Measurements from ENCODE around the gene SMIM33.
"Not testable (repeated sequence)": the region's sequence is repeated elsewhere in the genome, so short reads cannot be mapped to it uniquely, and the experiment has no call there.

SMIM33 gene

DNA sequence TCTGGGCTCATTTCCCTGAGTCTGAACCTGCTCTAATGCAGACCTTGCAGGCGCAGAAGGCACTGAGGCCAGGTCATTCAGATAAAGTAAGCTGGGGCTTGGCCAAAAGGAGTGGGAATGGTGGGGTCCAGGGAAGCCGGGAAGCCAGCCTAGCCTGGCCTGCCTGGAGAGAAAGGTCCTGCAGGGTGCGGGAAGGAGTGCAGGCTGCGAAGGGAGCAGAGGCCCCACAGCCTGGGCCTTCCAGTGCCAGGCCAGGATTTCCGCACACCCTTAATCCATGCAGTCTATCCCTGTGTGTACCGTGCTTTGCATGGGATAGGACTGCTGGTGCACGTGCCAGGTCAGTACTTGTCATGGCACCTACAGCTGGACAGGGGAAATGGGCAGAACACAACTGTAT, 15.4 kb downstream of the SMIM33 start:
- no peak for DNase-seq

GRCh38 chr5:139488260-139488659, 17.5 kb downstream of the SMIM33 start:
- peak; percentile 27 for DNase-seq

DNA sequence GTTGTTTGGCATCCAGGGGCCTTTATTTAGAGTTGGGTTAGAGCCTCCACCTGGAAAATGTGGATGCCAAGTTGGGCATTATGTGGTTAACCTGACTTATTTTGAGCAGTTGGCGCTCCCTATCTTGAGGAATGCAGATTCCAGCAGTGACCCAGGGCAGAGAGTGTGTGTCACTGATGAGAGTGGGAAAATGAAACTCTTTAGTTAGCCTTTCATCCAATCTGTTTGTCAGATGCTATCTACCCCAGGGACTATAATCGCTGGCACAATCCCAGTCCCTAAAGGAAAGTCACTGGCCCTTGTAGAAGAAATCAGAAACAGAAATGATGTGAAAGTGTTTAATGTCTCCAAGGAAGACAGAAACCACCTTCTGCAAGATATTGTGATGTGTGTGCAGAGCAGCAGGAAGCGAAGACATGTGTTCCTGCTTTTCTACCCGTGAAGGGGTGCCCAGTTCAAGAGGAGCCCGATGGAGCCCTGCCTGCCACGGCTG, 21.9 kb downstream of the SMIM33 start:
- no peak for DNase-seq

DNA sequence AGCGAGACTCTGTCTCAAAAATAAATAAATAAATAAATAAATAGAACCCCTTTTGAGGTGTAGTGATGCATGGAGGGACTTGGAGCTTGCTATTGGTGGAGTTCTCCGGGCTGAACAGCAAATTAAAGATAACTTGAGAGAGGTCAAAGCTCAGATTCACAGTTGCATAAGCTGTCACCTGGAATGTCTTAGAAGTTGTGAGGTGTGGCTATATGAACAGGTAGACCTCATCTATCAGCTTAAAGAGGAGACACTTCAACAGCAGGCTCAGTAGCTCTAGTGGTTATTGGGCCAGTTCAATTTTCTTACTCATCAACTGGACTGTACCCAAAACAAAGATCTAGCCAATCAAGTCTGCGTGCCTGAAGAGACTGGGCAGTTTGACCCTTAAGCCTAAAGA, 23.5 kb downstream of the SMIM33 start:
- no peak for DNase-seq

DNA sequence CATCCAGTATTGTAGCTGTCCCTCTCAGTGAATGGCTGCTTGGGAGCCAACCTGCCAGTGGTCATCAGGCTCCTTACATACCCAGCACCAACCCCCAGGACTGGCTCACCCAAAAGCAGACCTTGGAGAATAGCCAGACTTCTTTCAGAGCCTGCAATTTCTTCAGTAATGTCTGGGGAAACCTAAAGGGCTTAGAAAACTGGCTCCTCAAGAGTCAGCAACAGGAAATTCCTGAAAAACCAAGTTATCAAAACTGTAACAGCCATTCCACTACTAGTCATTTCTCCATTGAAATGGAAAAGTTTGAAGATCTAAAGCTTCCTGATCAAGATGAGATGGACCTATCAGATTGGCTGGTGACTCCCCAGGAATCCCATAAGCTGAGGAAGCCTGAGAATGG, 24.0 kb downstream of the SMIM33 start:
- DNase-seq = no peak

- DNase-seq = no peak
Observed at GRCh38 chr5:139495638-139496435, 25.0 kb downstream of the SMIM33 start.

DNA sequence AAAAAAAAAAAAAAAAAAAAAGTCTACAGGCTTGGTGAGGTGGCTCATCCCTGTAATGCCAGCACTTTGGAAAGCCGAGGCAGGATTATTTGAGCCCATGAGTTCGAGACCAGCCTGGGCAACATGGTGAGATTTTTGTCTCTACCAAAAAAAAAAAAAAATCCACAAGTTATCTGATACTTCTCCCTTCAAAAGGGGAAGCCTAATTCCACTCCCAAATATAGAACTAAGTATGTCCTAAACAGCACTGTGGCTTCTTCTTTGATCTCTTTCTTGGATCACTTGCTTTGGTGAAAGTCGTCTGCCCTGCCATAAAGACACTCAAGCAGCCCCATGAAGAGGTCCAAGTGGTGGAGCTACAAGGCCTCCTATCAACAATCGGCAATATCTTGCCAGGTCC, 30.6 kb downstream of the SMIM33 start:
- DNase-seq = no peak

DNA sequence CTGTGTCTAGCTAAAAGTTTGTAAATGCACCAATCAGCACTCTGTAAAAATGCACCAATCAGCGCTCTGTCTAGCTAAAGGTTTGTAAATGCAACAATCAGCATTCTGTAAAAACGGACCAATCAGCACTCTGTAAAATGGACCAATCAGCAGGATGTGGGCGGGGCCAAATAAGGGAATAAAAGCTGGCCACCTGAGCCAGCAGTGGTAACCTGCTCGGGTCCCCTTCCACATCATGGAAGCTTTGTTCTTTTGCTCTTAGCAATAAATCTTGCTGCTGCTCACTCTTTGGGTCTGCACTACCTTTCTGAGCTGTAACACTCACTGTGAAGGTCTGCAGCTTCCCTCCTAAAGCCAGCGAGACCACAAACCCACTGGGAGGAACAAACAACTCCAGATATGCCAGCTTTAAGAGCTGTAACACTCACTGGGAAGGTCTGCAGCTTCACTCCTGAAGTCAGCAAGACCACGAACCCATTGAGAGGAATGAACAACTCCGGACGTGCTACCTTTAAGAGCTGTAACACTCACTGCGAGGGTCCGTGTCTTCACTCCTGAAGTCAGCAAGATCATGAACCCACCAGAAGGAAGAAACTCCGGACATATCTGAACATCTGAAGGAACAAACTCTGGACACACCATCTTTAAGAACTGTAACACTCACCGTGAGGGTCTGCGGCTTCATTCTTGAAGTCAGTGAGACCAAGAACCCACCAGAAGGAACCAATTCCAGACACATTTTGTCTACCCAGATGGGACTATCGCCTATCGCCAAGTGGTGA, 32.4 kb downstream of the SMIM33 start:
- DNase-seq = not testable (repeated sequence)

GRCh38 chr5:139503879-139504278, 33.1 kb downstream of the SMIM33 start:
- not testable (repeated sequence) for DNase-seq

DNA sequence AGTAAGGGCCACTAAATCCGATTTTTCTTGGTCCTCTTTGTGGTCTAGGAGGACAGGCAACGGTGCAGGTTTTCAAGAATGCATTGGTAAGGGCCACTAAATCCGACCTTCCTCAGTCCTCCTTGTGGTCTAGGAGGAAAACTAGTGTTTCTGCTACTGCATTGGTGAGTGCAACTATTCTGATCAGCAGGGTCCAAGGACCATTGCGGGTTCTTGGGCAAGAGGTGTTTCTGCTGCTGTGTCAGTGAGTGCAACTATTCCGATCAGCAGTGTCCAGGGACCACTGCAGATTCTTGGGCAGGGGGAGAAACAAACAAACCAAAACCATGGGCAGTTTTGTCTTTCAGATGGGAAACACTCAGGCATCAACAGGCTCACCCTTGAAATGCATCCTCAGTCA, 33.9 kb downstream of the SMIM33 start:
- not testable (repeated sequence) for DNase-seq

- no peak for DNase-seq
Observed at GRCh38 chr5:139512786-139513390, 42.1 kb downstream of the SMIM33 start.

DNA sequence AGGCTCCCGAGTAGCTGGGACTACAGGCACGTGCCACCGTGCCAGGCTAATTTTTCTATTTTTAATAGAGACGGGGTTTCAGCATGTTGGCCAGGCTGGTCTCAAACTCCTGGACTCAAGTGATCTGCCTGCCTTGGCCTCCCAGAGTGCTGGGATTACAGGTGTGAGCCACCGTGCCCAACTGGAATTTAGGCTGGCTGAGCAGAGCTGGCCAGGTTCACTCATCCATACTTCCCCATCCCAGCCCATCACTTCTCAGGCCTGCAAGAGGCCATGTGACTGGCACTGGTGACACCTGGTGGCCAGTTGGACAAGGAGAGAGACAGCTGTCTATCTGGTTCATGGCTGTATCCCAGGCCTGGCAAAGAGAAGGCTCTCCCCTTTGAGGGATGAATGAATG, 42.6 kb downstream of the SMIM33 start:
- peak; percentile 64 for DNase-seq

DNA sequence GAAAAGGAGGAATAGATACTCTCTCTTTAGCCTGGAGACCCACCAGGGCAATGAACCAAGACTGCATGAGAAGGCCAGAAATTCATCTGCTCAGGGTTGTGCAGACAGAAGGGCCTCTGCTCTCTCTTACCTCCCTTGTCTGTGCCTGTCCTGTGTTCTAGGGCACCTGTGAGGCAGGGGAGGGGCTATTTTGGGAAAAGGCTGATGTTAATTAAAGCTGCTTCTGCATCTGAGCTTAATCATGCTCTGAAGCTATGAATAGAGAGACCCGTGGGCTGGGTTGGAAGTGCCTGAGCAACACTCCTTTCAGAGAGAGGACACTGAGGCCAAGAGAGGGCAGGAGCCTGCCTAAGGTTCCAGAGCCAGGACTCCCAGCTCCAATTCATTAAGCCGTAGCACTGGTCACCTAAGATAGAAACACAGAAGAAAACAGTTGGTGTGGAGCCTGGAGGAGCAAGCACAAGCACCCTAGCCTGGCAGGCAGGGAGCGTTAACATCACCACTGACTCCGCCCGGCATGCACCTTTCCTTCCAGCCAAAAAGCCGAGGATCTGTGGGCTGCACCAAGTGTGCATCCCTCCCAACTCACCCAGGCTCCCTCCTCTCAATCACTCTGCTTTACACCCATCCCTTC, 43.2 kb downstream of the SMIM33 start:
- DNase-seq = no peak

DNA sequence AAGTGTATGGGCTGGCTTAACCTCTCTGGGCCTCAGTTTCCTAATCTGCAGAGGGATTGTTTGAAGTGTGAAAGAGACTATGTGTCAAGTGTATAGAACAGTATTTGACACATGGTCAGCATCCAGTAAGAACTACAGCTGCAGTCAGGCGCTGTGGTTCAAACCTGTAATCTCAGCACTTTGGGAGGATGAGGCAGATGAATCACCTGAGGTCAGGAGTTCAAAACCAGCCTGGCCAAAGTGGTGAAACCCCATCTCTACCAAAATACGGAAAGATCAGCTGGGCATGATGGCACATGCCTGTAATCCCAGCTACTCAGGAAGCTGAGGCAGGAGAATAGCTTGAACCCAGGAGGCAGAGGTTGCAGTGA, 43.7 kb downstream of the SMIM33 start:
- DNase-seq = no peak

GRCh38 chr5:139517683-139518564, 47.1 kb downstream of the SMIM33 start:
- peak; percentile 94 for DNase-seq

Data from midbrain (tissue), 1 donor.